Measurements from ENCODE around the gene KY.

Gene KY

DNA sequence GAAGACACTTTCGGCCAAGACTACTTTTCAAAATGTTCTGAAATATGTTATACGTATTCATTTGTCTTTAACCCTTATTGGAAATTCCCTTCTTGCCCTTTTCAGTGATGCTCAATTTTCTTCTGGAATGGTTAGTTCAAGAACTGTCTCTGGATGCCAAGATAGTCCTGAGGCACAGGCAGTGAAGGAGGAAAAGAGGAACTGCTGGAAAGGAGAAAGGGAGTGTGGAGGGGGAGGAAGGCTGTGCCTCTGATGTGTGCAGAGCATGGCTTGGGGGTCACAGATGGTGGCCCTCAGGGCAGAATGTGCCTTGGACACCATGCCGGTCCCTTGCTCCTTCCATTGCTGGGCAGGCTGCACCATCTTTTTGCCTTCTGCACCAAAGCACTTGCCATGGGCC is 91.2 kb downstream of the KY start:
- DNase-seq, result no peak

All from anterior cingulate cortex (tissue), 58 donors.